Transverse colon (tissue), 4 donors: Measurements from ENCODE around the gene PEX13. TPM values are rescaled to one million over a fixed set of nuclear protein-coding genes. Genes with fewer than 3 reads are reported as not detected.
A peak's percentile ranks its signal among the peaks of the same experiment; 100 is the strongest.
"Not testable (repeated sequence)": the region's sequence is repeated elsewhere in the genome, so short reads cannot be mapped to it uniquely, and the experiment has no call there.

ENCODE experiments used
- DNase-seq: peaks from one replicate; pipeline ENCODE4 v3.0.0-alpha.2; 2019
- H3K27ac ChIP-seq, 4 donors: fragments of 200-600 bp; sonication (generic); 2 replicates each; pipeline ENCODE4 v1.5.1; 2016 to 2018; ENCODE audit warnings: inconsistent platforms in 4 of 4
- H3K27me3 ChIP-seq: fragments of 200-600 bp; sonication (generic); 2 replicates; pipeline ENCODE4 v1.5.1; 2017; ENCODE audit warnings: inconsistent platforms
- H3K36me3 ChIP-seq, 4 donors: fragments of 200-600 bp; sonication (generic); 2 replicates each; pipeline ENCODE4 v1.5.1; 2017 to 2019; ENCODE audit warnings: inconsistent platforms in 4 of 4
- H3K4me1 ChIP-seq, 4 donors: fragments of 200-600 bp; sonication (generic); 2 replicates each; pipeline ENCODE4 v1.5.1; 2017 to 2020; ENCODE audit warnings: inconsistent platforms in 4 of 4
- H3K4me3 ChIP-seq, 4 donors: fragments of 200-600 bp; sonication (generic); 1 replicate in 1 of 4; 2 replicates in 3 of 4; pipeline versions ENCODE4 v1.5.1 to v1.6.1; 2017 to 2019; ENCODE audit warnings: inconsistent platforms in 4 of 4
- H3K9me3 ChIP-seq, 2 donors: fragments of 200-600 bp; sonication (generic); 2 replicates each; pipeline ENCODE4 v1.5.1; 2017 to 2019; ENCODE audit warnings: inconsistent platforms in 2 of 2
- CTCF ChIP-seq, 5 experiments: fragments of 200-600 bp in 3 of 5; fragments of 450-650 bp in 2 of 5; sonication (generic) in 3 of 5; IDR thresholded peaks; 1 replicate in 2 of 5; 2 replicates in 3 of 5; pipeline ENCODE4 v1.5.1; 2016 to 2017; ENCODE audit warnings: antibody characterized with exemption in 5 of 5, inconsistent platforms in 3 of 5, mild to moderate bottlenecking in 2 of 5, moderate library complexity in 1 of 5
- EP300 ChIP-seq: sonication (generic); formaldehyde crosslinking; IDR thresholded peaks from one replicate; pipeline ENCODE4 v1.6.1; 2017; ENCODE audit warnings: antibody characterized with exemption, low read depth
- POLR2A ChIP-seq: fragments of 450-650 bp; IDR thresholded peaks from one replicate; pipeline ENCODE4 v1.6.1; 2016; ENCODE audit warnings: antibody characterized with exemption, mild to moderate bottlenecking, moderate library complexity
- POLR2AphosphoS5 ChIP-seq, 3 donors: sonication (generic); formaldehyde crosslinking; IDR thresholded peaks; one replicate each; pipeline ENCODE4 v1.6.1; 2016; ENCODE audit warnings: antibody characterized with exemption in 3 of 3
- WGBS, 2 donors: methylation state at CpG; one replicate each; pipeline ENCODE4 v1.1.5; 2018; ENCODE audit warnings: low coverage in 1 of 2; 5-methylcytosine and 5-hydroxymethylcytosine counted together
- in situ Hi-C, 4 donors: fragments of 200-750 bp; cut with MboI; loops; one replicate each; pipeline versions ENCODE4 v1.15.0 to v1.15.1; 2017; ENCODE audit warnings: low sequenced_read_pairs in 3 of 4, low pct_ligation_motif_present in 1 of 4, low pct_unique_long_range_greater_than_20kb in 1 of 4
- intact Hi-C: fragments of 100-400 bp; cut with DNase I; formaldehyde crosslinking; loops from one replicate; pipeline ENCODE4 v1.15.1; 2023; ENCODE audit warnings: low total_unique reads
- total RNA-seq, 4 donors: library from RNA; depleted of rRNA; stranded (reverse); fragments of >200 nt; gene quantifications; one replicate each; pipeline ENCODE4 v1.1.0, GENCODE V29; 2016

The PEX13 gene
- total RNA-seq, 4 donors from 2014 or later, result 20.2 to 44.1 (median 34.6) TPM

DNA sequence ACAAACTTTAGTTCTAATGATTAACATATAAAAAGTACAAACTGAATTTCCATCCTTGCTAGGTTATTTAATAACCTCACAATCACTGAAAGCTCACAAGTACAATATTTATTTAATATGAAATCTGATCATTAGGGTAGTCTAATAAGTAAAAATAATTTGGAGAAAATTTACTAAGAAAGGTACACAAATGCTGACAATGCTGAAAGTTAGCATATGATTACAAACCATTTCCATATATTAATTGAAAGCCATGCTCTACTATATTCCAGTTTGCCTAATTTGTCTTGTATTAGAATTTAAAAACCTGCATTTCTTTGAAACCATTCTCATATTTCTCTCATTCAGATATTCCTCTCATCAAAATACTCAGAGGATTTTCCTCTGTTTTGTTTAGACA, 8.2 kb upstream of the PEX13 start:
- Histone ChIP-seq H3K4me1 (peaks cover 0 to 3% (median 0%) of the 10 kb centered on the region in 4 donors), H3K27ac (no peak overlapping the region), H3K27me3 (no peaks in the 10 kb centered on the region), H3K36me3 (no peaks in the 10 kb centered on the region), H3K9me3 (no peaks in the 10 kb centered on the region), H3K4me3 (no peak overlapping the region)
- in situ Hi-C loops (loop anchor here in 1 of 4 donors (10.0 kb wide), 1 partner anchor 305 kb away; no protein-coding TSS in a partner anchor), intact Hi-C loops (no loop called here)
- no peak for DNase-seq
- TF ChIP-seq POLR2A, result no peak
- TF ChIP-seq EP300, result no peak
- TF ChIP-seq CTCF (IDR thresholded peaks at IDR 0.05), result no peak
- no peak for TF ChIP-seq POLR2AphosphoS5 (IDR thresholded peaks at IDR 0.05)

DNA sequence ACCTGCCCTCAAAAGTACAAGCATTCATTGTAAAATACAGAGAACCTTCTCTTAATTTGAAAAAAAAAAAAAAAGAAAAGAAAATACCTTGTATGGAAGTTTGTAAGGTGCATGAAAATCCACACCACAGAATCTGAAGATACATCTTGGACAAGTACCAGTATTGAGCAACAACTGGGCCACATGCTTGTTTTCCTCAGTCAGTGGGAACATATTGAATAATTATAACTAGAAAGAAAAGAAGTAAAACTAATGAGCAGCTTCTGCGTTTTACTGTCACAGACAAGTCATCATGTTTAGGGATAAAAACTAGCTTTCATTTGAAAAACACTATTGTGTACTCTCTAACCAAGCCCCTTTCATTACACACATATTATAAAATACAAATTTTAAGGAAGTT, 5.8 kb upstream of the PEX13 start:
- no peaks in the 10 kb centered on the region for H3K36me3 ChIP-seq
- peaks cover 6 to 26% (median 17%) of the 10 kb centered on the region in 4 donors for H3K4me1 ChIP-seq
- TF ChIP-seq EP300, result no peak
- TF ChIP-seq CTCF (IDR thresholded peaks at IDR 0.05), result no peak
- TF ChIP-seq POLR2AphosphoS5 (IDR thresholded peaks at IDR 0.05), result no peak
- no peak for TF ChIP-seq POLR2A
- in situ Hi-C loops (no loop called here), intact Hi-C loops (loop anchor here (10.0 kb wide), 1 partner anchor 127 kb away; the partner anchor contains the start of gene REL)
- H3K27ac ChIP-seq, result no peak overlapping the region
- 63 to 79% methylated on average over 1 of the region's 1 CpG for WGBS, 2 donors
- no peaks in the 10 kb centered on the region for H3K27me3 ChIP-seq
- no peak for DNase-seq
- no peak overlapping the region for H3K4me3 ChIP-seq
- no peaks in the 10 kb centered on the region for H3K9me3 ChIP-seq

- DNase-seq, H3K27ac ChIP-seq, H3K9me3 ChIP-seq, H3K36me3 ChIP-seq, in situ Hi-C loops, H3K27me3 ChIP-seq, H3K4me3 ChIP-seq: not testable (repeated sequence)
- intact Hi-C loops, result loop anchor here (10.0 kb wide), 1 partner anchor 128 kb away; the partner anchor contains the start of gene REL
- H3K4me1 ChIP-seq, result peaks cover 6 to 26% (median 17%) of the 10 kb centered on the region in 4 donors
- 67 to 72% methylated on average over 2 of the region's 2 CpGs for WGBS, 2 donors
These were observed 5.2 kb upstream of the PEX13 start for GRCh38 chr2:61012303-61012702.

DNA sequence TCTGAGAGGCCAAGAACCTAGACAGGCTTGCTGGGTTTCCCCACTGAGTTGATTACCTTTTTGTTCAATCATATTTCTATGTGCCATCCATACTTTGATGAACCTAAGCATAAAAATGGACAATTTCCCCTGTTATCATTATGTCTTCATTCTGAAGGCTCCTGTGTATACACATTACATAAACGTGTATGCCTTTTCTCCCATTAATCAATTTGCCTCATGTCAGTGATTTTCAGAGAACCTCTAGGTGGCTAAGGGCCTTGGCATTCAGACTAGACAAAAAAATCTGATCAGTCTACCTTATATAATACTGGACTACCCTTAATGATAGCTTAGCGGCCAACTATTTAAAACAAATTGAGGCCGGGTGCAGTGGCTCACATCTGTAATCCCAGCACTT, 4.1 kb upstream of the PEX13 start:
- Histone ChIP-seq H3K27ac (no peak overlapping the region), H3K9me3 (no peaks in the 10 kb centered on the region), H3K4me1 (peaks cover 6 to 26% (median 17%) of the 10 kb centered on the region in 4 donors), H3K4me3 (no peak overlapping the region), H3K36me3 (no peaks in the 10 kb centered on the region), H3K27me3 (no peaks in the 10 kb centered on the region)
- 83 to 84% methylated on average over 2 to 3 of the region's 3 CpGs for WGBS, 2 donors
- in situ Hi-C loops, result no loop called here
- no peak for TF ChIP-seq POLR2A
- intact Hi-C loops, result loop anchor here (10.0 kb wide), 1 partner anchor 129 kb away; the partner anchor contains the start of gene REL
- no peak for DNase-seq

GRCh38 chr2:61014763-61015162, 2.8 kb upstream of the PEX13 start:
- intact Hi-C loops, result loop anchor here (10.0 kb wide), 1 partner anchor 130 kb away; the partner anchor contains the start of gene REL
- Histone ChIP-seq H3K27me3 (no peaks in the 10 kb centered on the region), H3K4me3 (no peak overlapping the region), H3K9me3 (no peaks in the 10 kb centered on the region), H3K27ac (peak overlapping the region in 2 of 4 donors; percentile 25 to 96), H3K36me3 (no peaks in the 10 kb centered on the region), H3K4me1 (peaks cover 18 to 38% (median 29%) of the 10 kb centered on the region in 4 donors)
- no peak for DNase-seq
- WGBS, 2 donors, result 57 to 64% methylated on average over 3 of the region's 3 CpGs
- TF ChIP-seq EP300 (no peak), POLR2AphosphoS5 (IDR thresholded peaks at IDR 0.05) (no peak), POLR2A (no peak), CTCF (IDR thresholded peaks at IDR 0.05) (no peak)
- in situ Hi-C loops, result no loop called here
